Peyer's patch (tissue), 4 donors: Measurements from ENCODE around the gene ZRANB2.

Experiments used
- POLR2A ChIP-seq, 2 donors: fragments of 450-650 bp; IDR thresholded peaks; one replicate each; pipeline ENCODE4 v1.5.1; 2017; ENCODE audit warnings: antibody characterized with exemption in 2 of 2, mild to moderate bottlenecking in 2 of 2, moderate library complexity in 2 of 2
- TF ChIP-seq, protein P1 (sequence below), 6 experiments: fragments of 450-650 bp in 4 of 6; fragments of 200-600 bp in 2 of 6; sonication (generic) in 1 of 6; IDR thresholded peaks; one replicate each; pipeline ENCODE4 v1.5.1; 2017 to 2019; ENCODE audit warnings: antibody characterized with exemption in 6 of 6, mild to moderate bottlenecking in 3 of 6, moderate library complexity in 1 of 6

GRCh38 chr1:71053758-71054157 is 27.1 kb downstream of the ZRANB2 start:
- no peak for TF ChIP-seq POLR2A (IDR thresholded peaks at IDR 0.05)
- TF ChIP-seq, protein P1, sequence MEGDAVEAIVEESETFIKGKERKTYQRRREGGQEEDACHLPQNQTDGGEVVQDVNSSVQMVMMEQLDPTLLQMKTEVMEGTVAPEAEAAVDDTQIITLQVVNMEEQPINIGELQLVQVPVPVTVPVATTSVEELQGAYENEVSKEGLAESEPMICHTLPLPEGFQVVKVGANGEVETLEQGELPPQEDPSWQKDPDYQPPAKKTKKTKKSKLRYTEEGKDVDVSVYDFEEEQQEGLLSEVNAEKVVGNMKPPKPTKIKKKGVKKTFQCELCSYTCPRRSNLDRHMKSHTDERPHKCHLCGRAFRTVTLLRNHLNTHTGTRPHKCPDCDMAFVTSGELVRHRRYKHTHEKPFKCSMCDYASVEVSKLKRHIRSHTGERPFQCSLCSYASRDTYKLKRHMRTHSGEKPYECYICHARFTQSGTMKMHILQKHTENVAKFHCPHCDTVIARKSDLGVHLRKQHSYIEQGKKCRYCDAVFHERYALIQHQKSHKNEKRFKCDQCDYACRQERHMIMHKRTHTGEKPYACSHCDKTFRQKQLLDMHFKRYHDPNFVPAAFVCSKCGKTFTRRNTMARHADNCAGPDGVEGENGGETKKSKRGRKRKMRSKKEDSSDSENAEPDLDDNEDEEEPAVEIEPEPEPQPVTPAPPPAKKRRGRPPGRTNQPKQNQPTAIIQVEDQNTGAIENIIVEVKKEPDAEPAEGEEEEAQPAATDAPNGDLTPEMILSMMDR (IDR thresholded peaks at IDR 0.05), result no peak
